Neural cell (in vitro differentiated cells): ENCODE measurements around the gene ADAMTS2. TPM values are rescaled to one million over a fixed set of nuclear protein-coding genes. Genes with fewer than 3 reads are reported as not detected.

Experiments used
- H2AFZ ChIP-seq: fragments of 200-600, 300-800 bp; sonication (generic), shearing (Covaris generic); 2 replicates; pipeline ENCODE4 v1.6.0; 2014; ENCODE audit warnings: low read depth, mild to moderate bottlenecking, antibody characterized with exemption, low read length, moderate library complexity
- H3F3A ChIP-seq: fragments of 200-600 bp; shearing (Covaris generic); 2 replicates; pipeline ENCODE4 v1.6.1; 2016; ENCODE audit warnings: mild to moderate bottlenecking, moderate library complexity, mixed read lengths, antibody characterized with exemption, low read length; ENCODE audit not compliant: insufficient read depth, poor library complexity, severe bottlenecking
- H3K27ac ChIP-seq: fragments of 200-600, 300-800 bp; sonication (generic), shearing (Covaris generic); 2 replicates; pipeline ENCODE4 v1.5.1; 2014; ENCODE audit warnings: mild to moderate bottlenecking, low read length, moderate library complexity
- H3K27me3 ChIP-seq: fragments of 300-800, 200-600 bp; sonication (generic), shearing (Covaris generic); 2 replicates; pipeline ENCODE4 v1.6.0; 2014; ENCODE audit warnings: mild to moderate bottlenecking, low read depth, low read length, moderate library complexity; ENCODE audit not compliant: insufficient read depth
- H3K36me3 ChIP-seq: fragments of 300-800, 200-600 bp; sonication (generic), shearing (Covaris generic); 2 replicates; pipeline ENCODE4 v1.5.1; 2014; ENCODE audit warnings: mild to moderate bottlenecking, antibody characterized with exemption, low read length, moderate library complexity; ENCODE audit not compliant: insufficient read depth
- H3K4me2 ChIP-seq: fragments of 300-800, 200-600 bp; sonication (generic), shearing (Covaris generic); 2 replicates; pipeline ENCODE4 v1.6.0; 2014; ENCODE audit warnings: mild to moderate bottlenecking, low read length
- H3K4me3 ChIP-seq: fragments of 300-800, 200-600 bp; sonication (generic), shearing (Covaris generic); 2 replicates; pipeline ENCODE4 v1.5.1; 2014; ENCODE audit warnings: mild to moderate bottlenecking, low read length, moderate library complexity
- H3K79me2 ChIP-seq: fragments of 200-600 bp; shearing (Covaris generic); replicated peaks from 2 replicates; pipeline ENCODE4 v1.6.0; 2014; ENCODE audit warnings: mild to moderate bottlenecking, low read length, moderate library complexity; ENCODE audit not compliant: insufficient read depth
- H3K9ac ChIP-seq: fragments of 300-800, 200-600 bp; sonication (generic), shearing (Covaris generic); 2 replicates; pipeline ENCODE4 v1.6.1; 2016; ENCODE audit warnings: mild to moderate bottlenecking, low read length, mixed read lengths
- H3K9me2 ChIP-seq: fragments of 200-600 bp; shearing (Covaris generic); 2 replicates; pipeline ENCODE4 v1.6.1; 2016; ENCODE audit warnings: mild to moderate bottlenecking, low read length, mixed read lengths; ENCODE audit not compliant: insufficient read depth
- H3K9me3 ChIP-seq: fragments of 200-600, 300-800 bp; sonication (generic), shearing (Covaris generic); 2 replicates; pipeline ENCODE4 v1.6.1; 2016; ENCODE audit warnings: mild to moderate bottlenecking, mixed run types, low read length, moderate library complexity, mixed read lengths
- H4K20me1 ChIP-seq: fragments of 200-600 bp; shearing (Covaris generic); 2 replicates; pipeline ENCODE4 v1.6.1; 2016; ENCODE audit warnings: mild to moderate bottlenecking, mixed run types; ENCODE audit not compliant: insufficient read depth
- CTCF ChIP-seq: fragments of 450-650 bp; IDR thresholded peaks from 2 replicates; pipeline ENCODE4 v1.5.1; 2014; ENCODE audit warnings: antibody characterized with exemption, mild to moderate bottlenecking, moderate library complexity; ENCODE audit not compliant: poor library complexity, severe bottlenecking
- EP300 ChIP-seq: fragments of 450-650 bp; conservative IDR thresholded peaks from 2 replicates; pipeline ENCODE4 v1.6.1; 2014; ENCODE audit warnings: antibody characterized with exemption, mild to moderate bottlenecking, moderate library complexity; ENCODE audit not compliant: poor library complexity, severe bottlenecking
- EZH2 ChIP-seq: fragments of 200-600, 300-800 bp; shearing (Covaris generic), sonication (generic); IDR thresholded peaks from 2 replicates; pipeline ENCODE4 v1.6.1; 2014; ENCODE audit warnings: antibody characterized with exemption, low read length, borderline replicate concordance, mild to moderate bottlenecking; ENCODE audit not compliant: insufficient read depth, poor library complexity, severe bottlenecking
- MXI1 ChIP-seq: fragments of 450-650 bp; conservative IDR thresholded peaks from 2 replicates; pipeline ENCODE4 v1.6.1; 2014; ENCODE audit warnings: antibody characterized with exemption, mild to moderate bottlenecking; ENCODE audit not compliant: poor library complexity, severe bottlenecking
- POLR2AphosphoS5 ChIP-seq: IDR thresholded peaks from 2 replicates; pipeline ENCODE4 v1.6.1; 2012
- RAD21 ChIP-seq: fragments of 450-650 bp; conservative IDR thresholded peaks from 2 replicates; pipeline ENCODE4 v1.6.1; 2014; ENCODE audit warnings: antibody characterized with exemption, mild to moderate bottlenecking, moderate library complexity
- SMC3 ChIP-seq: fragments of 450-650 bp; conservative IDR thresholded peaks from 2 replicates; pipeline ENCODE4 v1.6.1; 2014; ENCODE audit warnings: antibody characterized with exemption, mild to moderate bottlenecking, moderate library complexity; ENCODE audit not compliant: poor library complexity
- TAF1 ChIP-seq: IDR thresholded peaks from 2 replicates; pipeline ENCODE4 v1.6.1; 2012; ENCODE audit warnings: low read depth
- polyA plus RNA-seq: library from polyadenylated mRNA; depleted of rRNA; stranded (reverse); fragments of >200 nt; gene quantifications from 2 replicates; pipeline ENCODE4 v1.2.3, GENCODE V29; 2014
- TF ChIP-seq, protein P1 (sequence below): IDR thresholded peaks from 2 replicates; pipeline ENCODE4 v1.6.1; 2012; ENCODE audit warnings: borderline replicate concordance

The ADAMTS2 gene
- polyA plus RNA-seq, 1 donor from 2014 or later = 0.61 TPM

DNA sequence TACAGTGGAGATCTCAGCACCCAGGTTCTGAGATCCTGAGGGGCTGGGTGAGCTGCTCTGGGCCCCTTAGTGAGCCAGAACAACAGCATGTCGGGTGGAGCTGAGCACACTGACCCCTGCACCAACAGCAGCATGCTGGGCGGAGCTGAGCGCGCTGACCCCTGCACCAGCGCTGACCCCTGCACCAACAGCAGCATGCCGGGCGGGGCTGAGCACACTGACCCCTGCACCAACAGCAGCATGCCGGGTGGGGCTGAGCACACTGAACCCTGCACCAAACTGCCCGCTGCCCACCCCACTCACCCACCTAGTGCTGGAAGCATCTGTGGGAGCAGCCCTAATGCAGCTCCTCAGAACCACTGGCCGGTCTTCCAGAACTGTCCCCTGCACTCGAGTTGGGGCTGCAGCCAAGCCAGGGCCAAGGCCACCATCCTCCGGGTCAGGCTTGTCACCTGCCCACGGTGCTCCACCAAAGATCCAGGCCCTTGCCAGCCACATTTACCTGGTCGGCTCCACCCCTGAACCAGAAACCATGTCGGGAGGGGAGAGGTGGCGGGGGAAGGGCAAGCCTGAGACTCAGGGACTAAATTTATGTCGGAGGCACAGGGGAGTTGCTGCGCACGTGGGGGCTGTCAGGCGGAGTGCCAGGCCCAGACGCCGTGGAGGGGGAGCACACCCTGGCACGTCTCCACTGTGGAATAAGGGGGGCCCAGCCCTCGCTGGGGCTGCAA is 80.3 kb downstream of the ADAMTS2 start:
- H3F3A ChIP-seq = no peaks in the 10 kb centered on the region
- H3K4me2 ChIP-seq = no peak overlapping the region
- H2AFZ ChIP-seq = no peak overlapping the region
- no peaks in the 10 kb centered on the region for H3K79me2 ChIP-seq
- H3K27ac ChIP-seq = no peak overlapping the region
- TF ChIP-seq TAF1 = no peak
- TF ChIP-seq, protein P1, sequence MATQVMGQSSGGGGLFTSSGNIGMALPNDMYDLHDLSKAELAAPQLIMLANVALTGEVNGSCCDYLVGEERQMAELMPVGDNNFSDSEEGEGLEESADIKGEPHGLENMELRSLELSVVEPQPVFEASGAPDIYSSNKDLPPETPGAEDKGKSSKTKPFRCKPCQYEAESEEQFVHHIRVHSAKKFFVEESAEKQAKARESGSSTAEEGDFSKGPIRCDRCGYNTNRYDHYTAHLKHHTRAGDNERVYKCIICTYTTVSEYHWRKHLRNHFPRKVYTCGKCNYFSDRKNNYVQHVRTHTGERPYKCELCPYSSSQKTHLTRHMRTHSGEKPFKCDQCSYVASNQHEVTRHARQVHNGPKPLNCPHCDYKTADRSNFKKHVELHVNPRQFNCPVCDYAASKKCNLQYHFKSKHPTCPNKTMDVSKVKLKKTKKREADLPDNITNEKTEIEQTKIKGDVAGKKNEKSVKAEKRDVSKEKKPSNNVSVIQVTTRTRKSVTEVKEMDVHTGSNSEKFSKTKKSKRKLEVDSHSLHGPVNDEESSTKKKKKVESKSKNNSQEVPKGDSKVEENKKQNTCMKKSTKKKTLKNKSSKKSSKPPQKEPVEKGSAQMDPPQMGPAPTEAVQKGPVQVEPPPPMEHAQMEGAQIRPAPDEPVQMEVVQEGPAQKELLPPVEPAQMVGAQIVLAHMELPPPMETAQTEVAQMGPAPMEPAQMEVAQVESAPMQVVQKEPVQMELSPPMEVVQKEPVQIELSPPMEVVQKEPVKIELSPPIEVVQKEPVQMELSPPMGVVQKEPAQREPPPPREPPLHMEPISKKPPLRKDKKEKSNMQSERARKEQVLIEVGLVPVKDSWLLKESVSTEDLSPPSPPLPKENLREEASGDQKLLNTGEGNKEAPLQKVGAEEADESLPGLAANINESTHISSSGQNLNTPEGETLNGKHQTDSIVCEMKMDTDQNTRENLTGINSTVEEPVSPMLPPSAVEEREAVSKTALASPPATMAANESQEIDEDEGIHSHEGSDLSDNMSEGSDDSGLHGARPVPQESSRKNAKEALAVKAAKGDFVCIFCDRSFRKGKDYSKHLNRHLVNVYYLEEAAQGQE = no peak
- no peak for TF ChIP-seq MXI1
- TF ChIP-seq POLR2AphosphoS5 = no peak
- TF ChIP-seq SMC3 = no peak
- no peak for TF ChIP-seq CTCF
- TF ChIP-seq EP300 = no peak
- no peak for TF ChIP-seq RAD21
- TF ChIP-seq EZH2 = no peak
- no peaks in the 10 kb centered on the region for H3K9me3 ChIP-seq
- H3K9me2 ChIP-seq = no peaks in the 10 kb centered on the region
- H3K9ac ChIP-seq = no peak overlapping the region
- H3K27me3 ChIP-seq = no peaks in the 10 kb centered on the region
- no peaks in the 10 kb centered on the region for H3K36me3 ChIP-seq
- no peaks in the 10 kb centered on the region for H4K20me1 ChIP-seq
- no peak overlapping the region for H3K4me3 ChIP-seq

- Histone ChIP-seq H3F3A (no peaks in the 10 kb centered on the region), H3K4me2 (no peak overlapping the region), H3K9me2 (no peaks in the 10 kb centered on the region), H3K9ac (no peak overlapping the region), H3K27ac (no peak overlapping the region), H4K20me1 (no peaks in the 10 kb centered on the region), H3K27me3 (no peaks in the 10 kb centered on the region), H3K79me2 (no peaks in the 10 kb centered on the region), H3K4me3 (no peak overlapping the region), H2AFZ (no peak overlapping the region), H3K9me3 (no peaks in the 10 kb centered on the region), H3K36me3 (no peaks in the 10 kb centered on the region)
- TF ChIP-seq, protein P1 = no peak
- TF ChIP-seq CTCF = no peak
- TF ChIP-seq MXI1 = no peak
- no peak for TF ChIP-seq SMC3
- TF ChIP-seq RAD21 = no peak
- TF ChIP-seq TAF1 = no peak
- no peak for TF ChIP-seq EP300
- no peak for TF ChIP-seq EZH2
- no peak for TF ChIP-seq POLR2AphosphoS5
Observed at GRCh38 chr5:179264053-179264782, 81.0 kb downstream of the ADAMTS2 start.
